HG02840 (cell line): ENCODE data around the gene PPIF.
A peak's percentile ranks its signal among the peaks of the same experiment; 100 is the strongest.

Source experiments
- ATAC-seq: cut with Tn5 transposase; IDR thresholded peaks from one replicate; pipeline ENCODE4 v1.9.1; 2021; ENCODE audit warnings: mild to moderate bottlenecking, moderate library complexity, moderate number of reproducible peaks; ENCODE audit not compliant: unreplicated experiment, low FRiP score

PPIF gene

DNA sequence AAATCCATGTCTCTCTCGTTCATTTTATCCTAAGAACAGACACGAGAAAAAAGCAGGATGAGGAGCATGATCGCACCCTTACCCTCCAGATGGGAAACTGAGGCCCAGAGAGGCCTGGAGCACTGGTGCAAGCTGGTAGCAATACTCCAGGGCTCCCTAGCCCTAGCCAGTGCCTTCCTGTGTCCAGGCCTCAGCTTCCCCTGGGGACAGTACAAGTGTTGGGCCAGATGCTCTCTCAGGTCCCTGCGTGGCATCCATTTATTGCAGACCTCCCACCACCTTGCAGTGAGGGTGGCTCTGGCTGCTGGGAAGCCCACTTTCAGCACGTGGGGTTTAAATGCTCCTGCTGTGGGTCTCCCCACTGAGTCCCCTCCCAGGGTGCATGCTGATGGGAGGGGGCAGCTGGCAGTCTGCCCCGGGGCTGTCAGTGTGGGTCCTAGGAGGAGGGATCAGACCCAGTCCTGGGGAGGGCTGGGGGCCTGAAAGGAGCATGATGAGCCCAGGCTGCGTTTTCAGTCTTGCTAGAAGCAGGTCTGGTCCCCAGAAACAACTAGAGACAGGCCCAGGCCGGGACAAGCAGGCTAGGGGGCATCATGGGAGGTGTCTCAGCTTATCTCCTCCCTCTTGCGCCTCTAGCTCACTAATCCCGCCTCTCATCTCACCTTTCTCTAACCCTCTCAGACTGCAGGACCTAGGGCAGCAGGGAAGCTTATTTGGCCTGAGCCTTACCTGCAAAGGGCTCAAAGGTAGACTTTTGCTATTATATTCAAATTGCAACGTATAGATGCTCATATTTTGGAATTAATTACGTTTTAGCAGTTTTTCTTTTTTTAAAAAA is 662 bp upstream of the PPIF start:
- no peak for ATAC-seq

DNA sequence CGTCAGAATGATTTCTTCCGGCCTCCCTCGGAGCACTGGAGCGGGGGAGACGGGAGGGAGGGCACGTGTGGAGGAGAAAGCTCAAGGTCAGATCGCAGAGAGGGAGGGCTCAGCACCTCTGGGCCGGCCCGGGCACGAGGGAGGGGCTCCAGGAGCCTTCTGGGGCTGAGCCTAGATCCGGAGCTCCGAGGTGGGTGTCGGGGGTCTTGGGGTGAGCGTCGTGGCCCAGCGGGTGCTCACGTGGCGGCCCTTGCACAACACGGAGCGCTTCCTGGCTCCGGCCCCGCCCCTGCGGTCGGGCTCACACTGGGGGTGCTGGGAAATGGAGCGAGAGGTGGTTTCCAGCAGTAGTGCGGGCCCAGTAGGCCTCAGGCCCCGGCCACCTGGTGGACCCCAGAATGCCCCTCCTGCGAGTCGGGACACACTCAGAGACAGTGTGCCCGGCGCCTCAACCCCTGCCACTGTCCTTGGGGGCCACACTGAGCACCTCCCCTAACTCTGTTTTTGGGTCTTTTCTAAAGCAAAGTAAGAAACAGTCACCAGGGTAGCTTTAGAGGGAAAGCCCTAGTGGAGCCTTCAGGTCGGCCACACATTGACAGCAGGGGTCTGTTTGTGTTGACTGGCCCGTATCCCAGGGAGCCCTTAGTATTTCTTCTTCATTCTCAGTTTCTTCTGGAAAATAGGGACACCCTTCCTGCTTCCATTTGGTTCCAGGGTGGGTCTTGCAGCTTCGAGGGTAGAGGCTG is 798 bp downstream of the PPIF start:
- ATAC-seq = peak; percentile 38

DNA sequence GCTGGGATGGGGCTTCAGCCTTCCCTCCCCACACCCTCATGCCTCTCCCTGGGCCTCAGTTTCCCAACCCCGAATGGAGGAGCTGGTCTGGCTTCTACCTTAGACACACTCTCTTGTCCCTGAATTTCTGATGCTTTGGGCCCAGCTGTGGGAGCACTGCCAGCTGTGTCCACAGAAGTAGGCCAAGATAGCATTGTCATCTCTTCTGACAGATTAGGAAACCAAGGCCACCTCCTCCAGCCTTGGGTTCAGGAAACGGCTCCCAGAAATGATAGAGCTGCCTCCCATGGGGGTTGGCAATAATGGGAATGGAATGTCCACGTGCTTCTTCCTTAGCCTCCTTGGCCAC is 1.3 kb downstream of the PPIF start:
- ATAC-seq = no peak

DNA sequence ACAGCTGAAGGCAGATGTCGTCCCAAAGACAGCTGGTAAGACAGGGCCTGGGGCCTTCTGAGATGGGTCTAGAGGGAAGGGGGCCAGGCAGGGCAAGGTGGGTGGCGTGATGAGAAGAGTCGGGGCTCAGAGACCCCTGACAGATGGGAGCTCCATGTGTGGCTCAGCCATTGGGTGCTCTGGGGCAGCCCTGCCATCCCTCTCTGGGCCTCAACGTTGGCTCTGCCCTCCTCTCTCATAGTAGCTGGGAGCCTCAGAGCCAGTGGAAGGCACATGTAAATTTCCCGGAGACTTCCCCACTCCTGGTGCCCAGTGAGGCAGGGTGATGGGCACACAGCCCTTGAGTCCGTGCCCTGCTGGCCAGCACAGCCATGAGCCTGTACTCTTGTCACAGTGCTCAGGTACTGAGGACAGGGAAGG is 1.8 kb downstream of the PPIF start:
- ATAC-seq = no peak

DNA sequence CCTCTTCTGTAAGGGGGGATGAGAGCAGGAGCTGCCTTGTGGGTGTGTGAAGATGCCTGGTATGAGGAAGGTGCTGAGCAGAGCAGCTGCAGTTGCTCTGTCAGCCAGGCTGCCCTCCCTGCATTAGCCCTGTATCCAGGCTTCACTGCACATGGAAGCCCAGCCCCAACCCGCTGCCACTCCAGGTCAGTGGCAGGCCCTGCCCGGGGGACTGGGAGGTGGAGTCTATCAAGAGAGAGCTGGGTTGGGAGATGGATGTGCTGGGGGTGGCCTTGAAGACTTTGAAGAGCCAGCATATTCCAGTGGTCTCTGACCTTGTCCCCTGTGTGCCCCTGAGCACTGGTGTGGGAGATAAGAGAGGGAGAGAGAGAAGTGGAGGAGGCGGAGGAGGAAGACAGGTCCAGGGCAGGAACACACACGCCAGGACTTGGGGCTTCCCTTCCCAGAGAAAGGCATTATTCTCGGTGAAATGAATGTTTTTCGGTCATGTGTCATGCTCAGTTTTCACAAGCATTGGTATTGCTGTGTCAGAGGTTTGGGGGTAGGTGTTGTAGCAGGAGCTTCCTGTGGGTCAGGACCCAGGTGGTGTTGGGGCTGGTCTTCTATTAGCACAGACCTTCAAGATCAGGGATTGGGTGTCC is 2.6 kb downstream of the PPIF start:
- ATAC-seq = no peak

DNA sequence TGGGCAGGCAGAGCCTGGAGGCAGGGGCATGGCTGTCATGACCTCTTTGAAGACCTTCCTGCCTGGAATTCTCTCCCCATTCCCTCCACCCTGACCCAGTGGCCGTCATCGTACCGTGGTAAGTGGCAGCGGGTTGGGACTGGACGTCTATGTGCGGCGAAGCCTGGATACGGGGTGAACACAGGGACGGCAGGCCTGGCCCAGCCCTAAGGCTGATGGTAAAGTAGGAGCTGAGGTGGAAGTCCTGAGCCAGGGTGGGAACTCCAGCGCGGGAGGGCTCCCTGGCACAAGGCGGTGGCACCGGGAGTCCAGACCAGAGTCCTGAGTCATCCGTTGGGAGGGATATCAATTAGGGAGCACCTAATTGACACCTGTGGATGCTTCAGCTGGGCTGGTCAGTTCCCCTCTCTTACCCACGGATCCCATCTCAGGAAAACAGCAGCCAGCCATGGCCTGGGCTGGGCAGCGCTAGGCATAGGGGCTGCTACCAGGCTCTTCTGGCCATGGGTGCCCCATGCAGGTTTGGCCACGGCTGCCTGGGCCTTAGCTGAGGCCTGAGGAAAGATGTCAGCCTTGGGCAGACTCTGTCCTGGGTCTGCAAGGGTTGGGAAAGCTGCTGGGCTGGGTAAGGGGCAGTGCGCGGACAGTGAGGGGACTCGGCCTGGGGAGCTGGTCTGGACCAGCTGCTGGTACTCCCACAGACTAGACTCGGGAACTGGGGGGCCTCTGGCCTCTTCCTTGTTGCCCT is 3.3 kb downstream of the PPIF start:
- no peak for ATAC-seq

DNA sequence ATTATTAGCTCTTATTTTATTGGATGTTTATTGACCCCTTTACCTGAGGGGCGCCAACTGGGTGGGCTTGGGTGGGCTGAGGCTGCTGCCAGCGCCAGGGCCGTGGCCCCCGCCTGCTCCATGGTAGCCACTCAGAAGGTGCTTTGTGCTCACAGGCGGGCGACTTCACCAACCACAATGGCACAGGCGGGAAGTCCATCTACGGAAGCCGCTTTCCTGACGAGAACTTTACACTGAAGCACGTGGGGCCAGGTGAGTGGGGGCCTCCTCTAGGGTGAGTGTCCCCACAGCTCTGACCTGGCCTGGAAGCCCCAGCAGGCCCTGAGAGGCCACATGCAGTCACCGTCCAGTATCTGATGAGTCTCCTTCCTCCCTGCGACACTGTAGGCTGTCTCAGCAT is 4.1 kb downstream of the PPIF start:
- ATAC-seq = no peak

DNA sequence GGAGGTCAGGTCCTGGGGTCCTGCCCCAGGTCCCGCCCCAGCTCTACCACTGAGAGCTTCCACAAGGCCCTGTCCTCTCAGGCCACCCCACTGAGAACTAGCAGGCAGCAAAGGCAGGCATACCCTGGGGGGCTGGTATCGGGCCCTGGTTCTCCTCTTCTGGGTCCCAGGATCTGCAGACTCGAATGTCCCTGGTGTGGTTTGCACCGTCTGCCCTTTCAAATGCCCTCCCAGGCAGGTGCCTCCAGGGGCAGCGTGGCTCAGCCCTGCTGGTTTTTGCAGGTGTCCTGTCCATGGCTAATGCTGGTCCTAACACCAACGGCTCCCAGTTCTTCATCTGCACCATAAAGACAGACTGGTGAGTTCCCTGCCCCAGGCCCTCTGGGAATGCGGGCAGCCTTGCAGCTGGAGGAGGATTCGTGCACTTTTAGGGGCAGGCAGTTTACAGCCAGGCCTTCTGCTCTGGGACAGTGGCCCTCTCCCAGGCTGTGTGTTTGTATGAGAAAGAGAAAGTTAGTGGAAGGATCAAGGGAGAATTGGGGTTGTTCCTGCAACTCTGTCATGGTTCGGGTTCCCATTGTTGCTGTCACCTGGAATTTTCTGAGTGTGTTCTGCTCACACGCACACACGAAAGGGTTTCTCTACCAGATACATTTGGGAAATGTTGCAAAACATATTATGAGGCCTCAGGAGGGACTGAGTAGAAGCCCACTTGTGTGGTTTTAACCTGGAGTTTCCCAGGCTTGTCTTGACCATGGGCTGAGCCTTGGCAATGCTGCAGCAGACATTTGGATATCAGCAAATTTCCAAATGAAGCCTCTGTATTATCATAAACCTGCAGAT is 5.0 kb downstream of the PPIF start:
- no peak for ATAC-seq

DNA sequence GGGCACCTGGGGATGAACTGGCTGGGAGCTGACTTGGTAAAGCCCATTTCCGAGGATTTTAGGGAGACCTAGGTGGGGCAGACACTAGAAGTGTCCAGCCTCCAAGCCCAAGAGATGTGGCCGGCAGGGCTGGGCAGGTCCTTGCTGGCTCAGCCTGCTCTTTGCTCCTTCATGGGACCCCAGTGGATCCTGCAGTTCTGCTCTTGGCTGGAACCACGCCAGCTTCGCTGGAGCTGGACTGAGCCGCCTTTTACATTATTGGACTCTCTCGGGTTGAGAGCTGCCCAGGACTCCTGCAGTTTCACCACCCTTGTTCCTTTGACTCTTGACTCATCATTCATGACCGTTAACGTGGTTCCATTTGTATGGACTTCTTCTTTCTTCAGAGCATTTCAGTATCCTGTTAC is 5.7 kb downstream of the PPIF start:
- no peak for ATAC-seq

DNA sequence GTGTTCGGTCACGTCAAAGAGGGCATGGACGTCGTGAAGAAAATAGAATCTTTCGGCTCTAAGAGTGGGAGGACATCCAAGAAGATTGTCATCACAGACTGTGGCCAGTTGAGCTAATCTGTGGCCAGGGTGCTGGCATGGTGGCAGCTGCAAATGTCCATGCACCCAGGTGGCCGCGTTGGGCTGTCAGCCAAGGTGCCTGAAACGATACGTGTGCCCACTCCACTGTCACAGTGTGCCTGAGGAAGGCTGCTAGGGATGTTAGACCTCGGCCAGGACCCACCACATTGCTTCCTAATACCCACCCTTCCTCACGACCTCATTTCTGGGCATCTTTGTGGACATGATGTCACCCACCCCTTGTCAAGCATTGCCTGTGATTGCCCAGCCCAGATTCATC is 6.5 kb downstream of the PPIF start:
- ATAC-seq = no peak

DNA sequence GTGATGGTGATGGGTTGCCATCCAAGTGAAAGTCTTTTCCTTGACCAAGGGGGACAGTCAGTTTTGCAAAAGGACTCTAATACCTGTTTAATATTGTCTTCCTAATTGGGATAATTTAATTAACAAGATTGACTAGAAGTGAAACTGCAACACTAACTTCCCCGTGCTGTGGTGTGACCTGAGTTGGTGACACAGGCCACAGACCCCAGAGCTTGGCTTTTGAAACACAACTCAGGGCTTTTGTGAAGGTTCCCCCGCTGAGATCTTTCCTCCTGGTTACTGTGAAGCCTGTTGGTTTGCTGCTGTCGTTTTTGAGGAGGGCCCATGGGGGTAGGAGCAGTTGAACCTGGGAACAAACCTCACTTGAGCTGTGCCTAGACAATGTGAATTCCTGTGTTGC is 6.9 kb downstream of the PPIF start:
- no peak for ATAC-seq

DNA sequence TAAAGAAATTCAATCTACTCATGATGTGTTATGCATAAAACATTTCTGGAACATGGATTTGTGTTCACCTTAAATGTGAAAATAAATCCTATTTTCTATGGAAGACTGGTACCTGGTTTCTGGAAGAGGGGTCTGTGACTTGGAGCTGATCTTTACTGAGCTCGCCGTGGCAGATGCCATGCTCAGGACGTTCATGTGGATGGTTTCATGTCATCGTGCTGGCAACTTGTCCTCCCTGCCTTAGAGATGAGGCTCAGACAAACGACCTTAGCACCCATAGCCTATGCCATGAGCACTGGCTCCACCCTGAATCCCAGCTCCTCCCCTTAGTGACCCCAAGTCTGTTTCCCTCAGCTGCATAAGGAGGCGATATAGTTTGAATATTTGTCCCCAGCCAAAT is 7.3 kb downstream of the PPIF start:
- ATAC-seq = no peak

DNA sequence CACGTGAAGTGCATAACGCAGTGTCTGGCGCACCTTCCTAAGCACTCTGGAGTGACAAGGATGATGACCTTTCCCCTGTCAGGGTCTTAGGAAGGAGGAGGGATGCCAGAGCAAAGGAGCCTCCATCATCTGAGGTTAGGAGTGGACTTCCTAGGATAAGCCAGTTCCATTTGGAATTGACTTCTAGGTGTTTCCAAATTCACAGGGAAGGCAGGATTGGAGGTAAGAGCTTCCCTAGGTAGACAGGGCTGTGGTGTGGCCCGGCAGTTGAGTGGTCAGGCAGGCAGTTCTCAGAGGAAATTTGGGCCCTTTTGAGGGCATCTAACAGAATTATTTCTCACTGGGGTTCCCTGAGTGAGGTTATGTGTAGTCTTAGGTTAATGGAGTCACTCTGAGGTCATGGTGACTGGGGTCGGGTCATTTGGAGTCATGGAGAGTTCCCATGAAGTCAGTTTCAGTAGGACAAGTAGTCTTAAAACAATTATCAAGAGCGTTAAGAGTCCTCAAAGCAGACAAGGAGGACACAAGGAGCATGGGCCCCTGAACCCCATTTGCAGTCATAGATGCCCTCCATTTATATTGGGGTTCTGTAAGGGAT is 8.2 kb downstream of the PPIF start:
- no peak for ATAC-seq

DNA sequence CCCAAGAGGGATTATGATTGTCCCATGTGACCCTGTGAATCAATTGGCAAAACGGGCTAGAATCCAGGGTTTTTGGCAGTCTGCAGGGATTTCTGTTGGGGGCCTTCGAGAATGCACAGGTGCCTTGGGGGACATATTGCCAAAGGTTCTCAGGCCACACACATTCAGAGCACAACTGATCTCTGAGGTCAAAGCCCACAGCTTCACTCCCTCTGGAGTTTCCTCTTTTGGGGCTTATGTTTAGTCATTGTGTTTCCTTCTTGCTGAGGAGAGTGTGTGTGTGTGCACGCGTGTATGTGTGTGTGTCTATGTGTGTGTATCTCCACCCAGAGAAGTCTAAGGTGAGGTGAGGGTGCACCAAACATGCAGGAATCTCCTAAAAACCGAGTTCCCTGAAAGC is 8.8 kb downstream of the PPIF start:
- no peak for ATAC-seq

DNA sequence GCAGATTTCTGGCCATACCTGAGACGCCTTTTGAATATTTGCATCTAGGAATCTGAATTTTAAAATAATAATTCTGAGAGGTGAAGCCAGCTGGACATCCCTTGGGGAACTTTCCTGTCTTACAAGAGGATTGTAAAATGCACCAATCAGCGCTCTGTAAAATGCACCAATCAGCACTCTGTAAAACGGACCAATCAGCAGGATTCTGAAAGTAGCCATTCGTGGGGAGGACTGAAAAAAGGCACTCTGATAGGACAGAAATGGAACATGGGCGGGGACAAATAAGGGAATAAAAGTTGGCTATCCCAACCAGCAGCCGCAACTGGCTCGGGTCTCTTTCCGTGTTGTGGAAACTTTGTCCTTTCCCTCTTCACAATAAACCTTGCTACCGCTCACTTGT is 9.9 kb downstream of the PPIF start:
- ATAC-seq = no peak

DNA sequence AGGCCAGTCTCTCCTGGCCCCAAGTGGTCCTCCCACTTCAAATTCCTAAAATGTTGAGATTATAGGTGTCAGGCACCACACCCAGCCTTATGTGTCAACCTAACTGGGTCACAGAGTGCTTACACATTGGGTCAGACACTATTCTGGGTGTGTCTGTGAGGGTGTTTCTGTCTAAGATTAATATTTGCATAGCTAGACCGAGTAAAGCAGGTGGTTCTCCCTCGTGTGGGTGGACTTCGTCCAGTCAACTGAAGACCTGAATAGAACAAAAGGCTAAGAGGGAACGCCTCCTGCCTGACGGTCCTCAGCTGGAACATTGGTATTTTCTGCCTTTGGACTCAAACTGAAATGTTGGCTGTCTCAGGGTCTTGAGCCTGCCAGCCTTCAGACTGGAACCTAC is 11.5 kb downstream of the PPIF start:
- no peak for ATAC-seq

DNA sequence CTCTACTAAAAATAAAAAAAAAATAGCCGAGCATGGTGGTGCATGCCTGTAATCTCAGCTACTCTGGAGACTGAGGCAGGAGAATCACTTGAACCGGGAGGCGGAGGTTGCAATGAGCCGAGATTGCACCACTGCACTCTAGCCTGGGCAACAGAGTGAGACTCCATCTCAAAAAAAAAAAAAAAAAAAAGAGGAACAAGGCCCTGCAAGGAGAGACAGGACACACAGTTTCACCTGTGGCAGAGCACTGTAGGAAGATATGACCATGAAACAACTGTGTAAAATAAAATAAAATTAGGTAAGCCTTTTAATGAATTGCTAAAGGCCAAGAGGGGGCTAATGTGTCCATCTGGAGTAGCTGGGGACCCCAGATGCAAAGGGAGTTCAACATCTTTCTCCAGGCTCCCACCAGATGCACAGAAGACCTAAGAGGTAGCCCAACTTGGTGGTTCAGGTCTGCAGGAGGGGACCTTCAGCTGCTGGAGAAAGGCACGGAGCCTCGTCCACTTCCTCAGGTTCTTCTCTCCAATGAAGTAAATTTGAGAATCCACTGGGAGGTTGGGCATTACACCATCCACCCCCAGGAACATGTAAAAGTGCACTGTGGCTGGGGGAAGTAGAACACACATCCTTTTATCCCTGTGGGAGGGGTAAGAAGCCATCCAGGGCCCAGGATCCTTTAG is 12.7 kb downstream of the PPIF start:
- no peak for ATAC-seq

DNA sequence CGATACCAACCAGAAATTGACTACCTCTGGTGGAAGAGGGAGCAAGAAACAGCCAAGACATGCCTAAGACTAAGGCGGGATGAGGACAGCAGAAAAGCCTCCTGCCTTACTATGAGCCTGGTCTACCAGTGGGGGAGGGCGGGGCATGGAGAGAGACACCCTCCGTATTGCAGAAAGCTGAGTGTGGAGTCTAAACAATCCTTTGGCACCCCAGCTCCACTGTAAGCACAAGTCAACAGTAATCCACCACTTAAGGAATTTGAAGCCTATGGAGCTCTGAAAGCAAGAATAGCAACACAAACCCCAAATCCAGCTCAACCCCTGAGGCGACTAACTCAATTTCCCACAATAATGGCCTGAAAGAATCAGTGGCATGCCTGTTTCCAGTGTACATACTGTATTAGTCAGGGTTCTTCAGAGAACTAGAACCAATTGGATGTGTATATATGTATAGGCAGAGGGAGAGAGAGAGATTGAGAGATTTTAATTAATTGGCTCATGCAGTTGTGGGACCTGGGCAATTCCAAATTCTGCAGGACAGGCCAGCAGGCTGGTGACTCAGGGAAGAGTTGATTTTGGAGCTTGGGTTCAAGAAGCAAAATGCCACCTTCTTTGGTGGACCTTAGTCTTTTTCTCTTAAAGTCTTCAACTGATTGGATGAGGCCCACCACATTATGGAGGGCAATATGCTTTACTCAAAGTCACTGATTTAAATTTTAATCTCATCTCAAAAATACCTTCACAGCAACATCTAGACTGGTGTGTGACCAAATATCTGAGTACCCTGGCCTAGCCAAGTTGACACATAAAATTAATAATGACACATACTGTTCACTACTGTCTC is 13.5 kb downstream of the PPIF start:
- no peak for ATAC-seq
